ENCODE results near the gene PLXDC1.

- TF ChIP-seq, protein P1, sequence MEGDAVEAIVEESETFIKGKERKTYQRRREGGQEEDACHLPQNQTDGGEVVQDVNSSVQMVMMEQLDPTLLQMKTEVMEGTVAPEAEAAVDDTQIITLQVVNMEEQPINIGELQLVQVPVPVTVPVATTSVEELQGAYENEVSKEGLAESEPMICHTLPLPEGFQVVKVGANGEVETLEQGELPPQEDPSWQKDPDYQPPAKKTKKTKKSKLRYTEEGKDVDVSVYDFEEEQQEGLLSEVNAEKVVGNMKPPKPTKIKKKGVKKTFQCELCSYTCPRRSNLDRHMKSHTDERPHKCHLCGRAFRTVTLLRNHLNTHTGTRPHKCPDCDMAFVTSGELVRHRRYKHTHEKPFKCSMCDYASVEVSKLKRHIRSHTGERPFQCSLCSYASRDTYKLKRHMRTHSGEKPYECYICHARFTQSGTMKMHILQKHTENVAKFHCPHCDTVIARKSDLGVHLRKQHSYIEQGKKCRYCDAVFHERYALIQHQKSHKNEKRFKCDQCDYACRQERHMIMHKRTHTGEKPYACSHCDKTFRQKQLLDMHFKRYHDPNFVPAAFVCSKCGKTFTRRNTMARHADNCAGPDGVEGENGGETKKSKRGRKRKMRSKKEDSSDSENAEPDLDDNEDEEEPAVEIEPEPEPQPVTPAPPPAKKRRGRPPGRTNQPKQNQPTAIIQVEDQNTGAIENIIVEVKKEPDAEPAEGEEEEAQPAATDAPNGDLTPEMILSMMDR (conservative IDR thresholded peaks at IDR 0.05; ENCODE audit: low read depth, low read length): no peak
- no peak for TF ChIP-seq EZH2 (IDR thresholded peaks at IDR 0.05; ENCODE audit: borderline replicate concordance, low read depth, low read length, poor library complexity, severe bottlenecking)
These were observed 51.7 kb downstream of the PLXDC1 start for GRCh38 chr17:39099663-39100286.

All from A673 (cell line).